Cardiac muscle cell (in vitro differentiated cells and primary cell): Measurements from ENCODE around the gene ZNF772. TPM values are rescaled to one million over a fixed set of nuclear protein-coding genes. Genes with fewer than 3 reads are reported as not detected.
A peak's percentile ranks its signal among the peaks of the same experiment; 100 is the strongest.
"Not testable (repeated sequence)": the region's sequence is repeated elsewhere in the genome, so short reads cannot be mapped to it uniquely, and the experiment has no call there.

Source experiments
- DNase-seq, 2 donors: peaks; one replicate each; pipeline versions ENCODE4 v3.0.0 to v3.0.0-alpha.2; 2010 to 2017; ENCODE audit warnings: low read depth in 1 of 2, low spot score in 1 of 2
- H3K27ac ChIP-seq: fragments of 200-600 bp; sonication (generic); 2 replicates; pipeline ENCODE4 v1.5.1; 2016
- H3K27me3 ChIP-seq: fragments of 200-600 bp; sonication (generic); 2 replicates; pipeline ENCODE4 v1.6.0; 2016; ENCODE audit warnings: control low read depth
- H3K36me3 ChIP-seq: fragments of 200-600 bp; sonication (generic); 2 replicates; pipeline ENCODE4 v1.5.1; 2016; ENCODE audit warnings: control low read depth
- H3K4me1 ChIP-seq: fragments of 200-600 bp; sonication (generic); 2 replicates; pipeline ENCODE4 v1.8.1; 2017; ENCODE audit warnings: low read depth, mild to moderate bottlenecking, mixed run types
- H3K4me3 ChIP-seq: fragments of 200-600 bp; sonication (generic); 2 replicates; pipeline ENCODE4 v1.5.1; 2016; ENCODE audit warnings: mild to moderate bottlenecking
- H3K9me3 ChIP-seq: fragments of 200-600 bp; sonication (generic); 2 replicates; pipeline ENCODE4 v1.5.1; 2017; ENCODE audit warnings: low read depth, mild to moderate bottlenecking, control low read depth
- polyA plus RNA-seq: library from polyadenylated mRNA; unstranded; fragments of >200 nt; fragmentation: Nextera tagmentation; extraction: Ambion mirVana; gene quantifications from 2 replicates; pipeline ENCODE4 v1.2.1, GENCODE V29; 2016
- total RNA-seq: library from RNA; depleted of rRNA; stranded (reverse); fragments of >200 nt; gene quantifications from 2 replicates; pipeline ENCODE4 v1.2.3, GENCODE V29; 2016
- TF ChIP-seq, protein P1 (sequence below): IDR thresholded peaks from 2 replicates; pipeline ENCODE4 v1.5.1; 2012; ENCODE audit warnings: low read depth, mild to moderate bottlenecking, low read length

Gene ZNF772
- total RNA-seq (32.6 and 37.9 TPM in 2 replicates), polyA plus RNA-seq (11.3 and 13.6 TPM in 2 replicates)

DNA sequence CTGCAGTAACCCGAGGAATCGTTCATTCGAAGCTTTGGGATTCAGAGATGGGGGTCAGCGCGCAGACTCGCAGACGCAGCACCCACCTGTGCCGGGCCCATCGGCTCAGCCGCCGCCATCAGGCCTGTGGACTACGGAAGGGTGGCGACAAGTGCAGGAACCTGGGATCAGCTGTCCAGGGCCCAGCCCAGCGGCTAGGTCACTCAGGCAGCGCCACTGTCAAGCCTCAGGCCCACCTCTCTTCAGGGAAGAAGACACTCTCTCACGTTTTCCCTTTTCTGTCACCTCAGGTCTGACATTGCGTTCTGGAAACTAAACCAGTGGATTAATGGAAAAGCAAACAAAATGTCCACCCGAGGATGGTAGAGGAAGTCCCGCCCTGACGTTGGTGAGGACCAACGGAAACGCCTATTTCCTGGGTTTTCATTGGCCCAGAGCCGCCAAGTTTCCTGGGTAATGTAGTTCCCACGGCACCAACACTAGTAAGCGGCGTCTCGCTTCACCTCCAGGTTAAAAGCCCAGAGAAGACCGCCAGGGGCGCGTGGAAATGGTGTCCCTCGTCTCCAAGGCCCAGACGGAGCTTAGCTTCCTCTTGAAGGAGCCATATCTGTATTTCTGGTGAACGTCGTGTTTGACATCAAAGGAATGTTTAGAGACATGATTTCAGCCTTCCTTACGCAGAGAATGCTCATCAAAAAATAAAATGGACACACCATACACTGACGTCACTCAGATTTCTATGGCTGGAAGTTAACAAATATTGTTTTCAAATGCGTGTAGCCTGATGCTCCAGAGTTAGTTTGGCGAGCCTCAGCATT is at the start of gene ZNF772:
TSS of gene ZNF772 (minus strand) at position 376 of the 818 bp plus-strand sequence. CDS start at position 119, 257 bp downstream.
- TF ChIP-seq, protein P1, sequence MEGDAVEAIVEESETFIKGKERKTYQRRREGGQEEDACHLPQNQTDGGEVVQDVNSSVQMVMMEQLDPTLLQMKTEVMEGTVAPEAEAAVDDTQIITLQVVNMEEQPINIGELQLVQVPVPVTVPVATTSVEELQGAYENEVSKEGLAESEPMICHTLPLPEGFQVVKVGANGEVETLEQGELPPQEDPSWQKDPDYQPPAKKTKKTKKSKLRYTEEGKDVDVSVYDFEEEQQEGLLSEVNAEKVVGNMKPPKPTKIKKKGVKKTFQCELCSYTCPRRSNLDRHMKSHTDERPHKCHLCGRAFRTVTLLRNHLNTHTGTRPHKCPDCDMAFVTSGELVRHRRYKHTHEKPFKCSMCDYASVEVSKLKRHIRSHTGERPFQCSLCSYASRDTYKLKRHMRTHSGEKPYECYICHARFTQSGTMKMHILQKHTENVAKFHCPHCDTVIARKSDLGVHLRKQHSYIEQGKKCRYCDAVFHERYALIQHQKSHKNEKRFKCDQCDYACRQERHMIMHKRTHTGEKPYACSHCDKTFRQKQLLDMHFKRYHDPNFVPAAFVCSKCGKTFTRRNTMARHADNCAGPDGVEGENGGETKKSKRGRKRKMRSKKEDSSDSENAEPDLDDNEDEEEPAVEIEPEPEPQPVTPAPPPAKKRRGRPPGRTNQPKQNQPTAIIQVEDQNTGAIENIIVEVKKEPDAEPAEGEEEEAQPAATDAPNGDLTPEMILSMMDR = peak; percentile 77
- Histone ChIP-seq H3K9me3 (peaks cover 8% of the 10 kb centered on the region), H3K4me3 (peak within 1 kb of the TSS; percentile 64), H3K36me3 (peaks cover 23% of the 10 kb centered on the region), H3K27me3 (no peaks in the 10 kb centered on the region), H3K4me1 (no peaks in the 10 kb centered on the region), H3K27ac (peak within 1 kb of the TSS; percentile 86)
- peak; percentile 96 to 97 for DNase-seq

DNA sequence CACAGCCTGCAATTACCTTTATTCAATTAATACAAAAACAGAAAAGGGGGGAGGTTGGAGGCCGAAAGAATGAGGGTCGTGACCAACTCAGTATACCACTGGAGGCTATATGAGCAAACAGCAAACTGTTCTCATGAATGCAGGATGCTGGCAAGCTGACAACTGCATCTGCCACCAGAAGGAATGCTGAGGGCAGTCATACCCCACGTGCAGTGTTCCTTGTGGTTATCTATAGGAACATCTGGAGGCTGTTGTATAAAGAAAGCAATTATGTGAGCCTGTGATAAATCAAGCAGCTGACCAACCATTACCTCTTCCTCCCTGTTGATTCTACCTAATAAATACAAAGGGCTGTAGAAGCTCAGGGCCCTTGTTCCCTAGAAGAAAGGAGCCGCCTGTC is 40.7 kb upstream of the ZNF772 start:
- not testable (repeated sequence) for H3K9me3 ChIP-seq, H3K36me3 ChIP-seq, H3K4me1 ChIP-seq, H3K4me3 ChIP-seq, H3K27ac ChIP-seq, DNase-seq, H3K27me3 ChIP-seq

DNA sequence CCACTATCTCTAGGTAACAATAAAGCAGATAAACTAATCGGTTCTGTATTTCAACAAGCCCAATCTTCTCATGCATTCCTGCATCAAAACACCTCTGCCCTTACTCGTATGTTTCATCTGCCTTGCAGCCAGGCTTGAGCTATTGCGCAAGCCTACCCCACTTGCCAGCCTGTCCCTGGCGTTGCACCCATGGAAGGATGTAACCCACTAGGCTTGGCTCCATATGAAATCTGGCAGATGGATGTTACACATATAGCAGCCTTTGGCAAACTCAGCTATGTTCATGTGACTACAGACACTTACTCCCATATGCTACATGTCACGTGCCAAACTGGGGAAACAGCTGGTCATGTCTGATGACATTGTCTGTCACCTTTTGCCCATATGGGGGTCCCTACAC is 37.9 kb upstream of the ZNF772 start:
- no peaks in the 10 kb centered on the region for H3K9me3 ChIP-seq
- H3K4me3 ChIP-seq = no peak overlapping the region
- no peak for DNase-seq
- H3K27ac ChIP-seq = no peak overlapping the region
- H3K36me3 ChIP-seq = peaks cover 5% of the 10 kb centered on the region
- no peaks in the 10 kb centered on the region for H3K27me3 ChIP-seq
- no peaks in the 10 kb centered on the region for H3K4me1 ChIP-seq
- TF ChIP-seq, protein P1 = no peak

DNA sequence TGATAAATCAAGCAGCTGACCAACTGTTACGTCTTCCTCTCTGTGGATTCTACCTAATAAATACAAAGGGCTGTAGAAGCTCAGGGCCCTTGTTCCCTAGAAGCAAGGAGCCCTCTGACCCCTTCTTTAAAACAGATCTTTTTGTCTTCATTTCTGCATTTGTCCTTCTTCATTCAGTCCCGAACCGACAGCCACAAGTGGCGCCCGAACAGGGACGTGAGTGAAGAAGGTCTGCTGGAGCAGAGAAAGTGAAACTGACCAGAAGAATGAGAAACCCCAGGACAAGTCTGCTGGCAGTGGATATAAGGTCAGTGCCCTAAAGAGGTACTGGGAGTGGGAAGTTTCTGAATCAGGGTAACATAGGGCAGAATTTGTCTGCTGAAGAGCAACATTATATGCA is 35.5 kb upstream of the ZNF772 start:
- H3K36me3 ChIP-seq = peaks cover 17% of the 10 kb centered on the region
- H3K4me1 ChIP-seq = no peaks in the 10 kb centered on the region
- peak in 1 of 2 donors; percentile 32 for DNase-seq
- H3K4me3 ChIP-seq = no peak overlapping the region
- no peaks in the 10 kb centered on the region for H3K9me3 ChIP-seq
- TF ChIP-seq, protein P1 = no peak
- no peaks in the 10 kb centered on the region for H3K27me3 ChIP-seq
- H3K27ac ChIP-seq = no peak overlapping the region

DNA sequence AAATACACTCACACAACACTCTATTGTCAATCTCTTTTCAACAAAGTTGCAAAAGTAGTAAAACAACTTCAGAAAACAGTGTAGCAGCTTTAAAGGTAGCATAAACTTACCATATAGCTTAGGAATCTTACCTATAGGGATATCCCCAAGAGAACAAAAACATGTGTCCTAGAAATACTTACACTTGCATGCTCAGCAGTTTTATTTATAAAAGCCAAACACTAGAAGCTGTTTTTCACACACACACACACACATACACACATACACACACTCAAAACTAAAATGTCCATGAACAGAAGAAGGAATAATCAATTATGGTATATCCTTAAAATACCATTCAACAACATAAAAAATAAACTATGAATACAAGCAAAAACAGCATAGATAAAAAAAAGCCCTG is 34.1 kb upstream of the ZNF772 start:
- peaks cover 29% of the 10 kb centered on the region for H3K36me3 ChIP-seq
- no peaks in the 10 kb centered on the region for H3K27me3 ChIP-seq
- H3K4me1 ChIP-seq = no peaks in the 10 kb centered on the region
- no peak for DNase-seq
- H3K9me3 ChIP-seq = no peaks in the 10 kb centered on the region
- TF ChIP-seq, protein P1 = no peak
- H3K4me3 ChIP-seq = no peak overlapping the region
- H3K27ac ChIP-seq = no peak overlapping the region

DNA sequence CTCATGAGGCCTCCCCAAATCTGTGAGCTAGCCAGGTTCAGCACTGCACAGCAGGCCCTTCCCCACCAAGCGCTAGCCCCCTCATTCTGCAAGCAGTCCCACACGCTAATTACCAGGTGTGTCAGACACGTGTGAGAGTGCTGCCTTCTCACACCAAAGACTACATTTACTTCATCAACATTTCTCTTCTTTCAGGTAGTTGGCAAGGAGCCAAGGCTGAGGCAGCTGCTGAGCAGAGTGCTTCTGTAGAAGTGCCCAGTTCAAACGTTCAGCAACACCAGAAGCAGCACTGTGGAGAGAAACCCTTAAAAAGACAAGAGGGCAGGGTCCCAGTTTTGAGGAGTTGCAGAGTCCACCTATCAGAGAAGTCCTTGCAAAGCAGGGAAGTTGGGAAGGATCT is 28.8 kb upstream of the ZNF772 start:
- TF ChIP-seq, protein P1 = no peak
- Histone ChIP-seq H3K9me3 (no peaks in the 10 kb centered on the region), H3K27ac (no peak overlapping the region), H3K27me3 (no peaks in the 10 kb centered on the region), H3K4me1 (no peaks in the 10 kb centered on the region), H3K4me3 (no peak overlapping the region), H3K36me3 (peaks cover 31% of the 10 kb centered on the region)
- DNase-seq = no peak

DNA sequence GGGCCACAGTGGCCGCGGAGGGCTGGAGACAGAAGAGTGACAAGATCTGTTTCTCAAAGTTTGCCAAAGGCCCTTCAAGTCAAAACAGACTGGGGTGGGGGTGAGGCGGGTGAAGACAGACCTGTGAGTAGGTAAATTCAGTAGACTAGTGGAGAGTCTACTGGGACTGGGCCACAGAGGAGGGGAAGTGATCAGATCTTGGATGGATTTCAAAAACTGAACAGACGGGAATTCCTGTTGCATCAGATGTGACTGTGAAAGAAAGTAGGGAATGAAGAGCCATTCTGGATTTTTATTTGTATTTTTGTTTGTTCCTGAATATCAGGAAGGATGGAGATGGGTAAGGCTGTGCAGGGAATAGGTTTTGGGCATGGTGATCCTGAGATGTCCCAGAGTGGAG is 23.0 kb upstream of the ZNF772 start:
- H3K27ac ChIP-seq, H3K36me3 ChIP-seq, H3K9me3 ChIP-seq, H3K27me3 ChIP-seq, H3K4me1 ChIP-seq: not testable (repeated sequence)
- DNase-seq = peak in 1 of 2 donors; percentile 70
- peak overlapping the region; percentile 54 for H3K4me3 ChIP-seq

DNA sequence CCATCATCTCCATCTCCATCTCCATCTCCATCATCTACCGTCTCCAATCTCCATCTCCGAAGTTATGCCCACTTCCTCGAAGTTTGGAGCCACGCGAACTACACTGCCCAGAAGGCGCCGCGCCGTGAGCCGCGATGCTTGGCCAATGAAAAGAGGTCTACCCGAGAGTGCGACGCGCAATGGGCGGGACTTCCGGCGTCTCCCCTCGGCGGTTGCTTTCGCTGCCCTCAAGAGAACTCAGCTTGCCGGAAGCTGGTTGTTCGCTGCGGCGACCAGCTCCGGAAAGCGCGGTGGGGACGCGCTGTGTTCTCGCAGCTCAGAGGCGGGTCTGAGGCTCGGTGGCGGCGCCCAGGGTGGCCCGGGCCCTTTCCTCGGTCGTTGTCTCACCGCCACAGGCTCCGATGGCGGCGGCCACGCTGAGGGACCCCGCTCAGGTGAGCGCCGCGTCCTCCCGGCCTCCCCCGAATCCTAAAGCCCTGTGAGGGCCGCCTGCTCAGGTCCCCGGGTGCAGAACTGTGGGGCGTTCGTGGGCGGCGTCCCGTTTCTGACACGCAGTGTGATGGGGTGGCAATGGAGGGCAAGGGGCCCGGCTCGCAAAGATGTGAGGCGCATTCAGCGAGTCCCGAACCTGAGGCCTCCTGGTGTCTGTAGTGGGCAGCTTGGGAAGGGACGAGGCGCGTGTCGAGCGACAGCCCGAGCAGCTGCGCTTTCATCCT is 22.5 kb upstream of the ZNF772 start, which contains the start of gene ZNF773:
TSS of gene ZNF773 (plus strand) at position 259 of the 716 bp plus-strand sequence. CDS start at position 402, 143 bp downstream.
- H3K9me3 ChIP-seq, H3K4me1 ChIP-seq, H3K36me3 ChIP-seq, H3K27me3 ChIP-seq: not testable (repeated sequence)
- H3K4me3 ChIP-seq = peak within 1 kb of the TSS; percentile 54
- H3K27ac ChIP-seq = peak within 1 kb of the TSS; percentile 78
- peak; percentile 97 to 98 for DNase-seq
